OCI-LY3 (cell line): ENCODE results near the gene GRK3.
A peak's percentile ranks its signal among the peaks of the same experiment; 100 is the strongest.

Experiments
- H2AFZ ChIP-seq: fragments of 200-600, 300-600 bp; shearing (Covaris generic); 2 replicates; pipeline ENCODE4 v1.6.0; 2014; ENCODE audit warnings: antibody characterized with exemption, low read depth, low read length
- H3K27ac ChIP-seq: fragments of 200-600, 300-600 bp; sonication (generic); 2 replicates; pipeline ENCODE4 v1.5.1; 2014; ENCODE audit warnings: mild to moderate bottlenecking, low read length, moderate library complexity, mixed read lengths
- H3K27me3 ChIP-seq: fragments of 200-600, 300-600 bp; sonication (generic); 2 replicates; pipeline ENCODE4 v1.6.1; 2014; ENCODE audit warnings: low read depth, low read length, mixed read lengths
- H3K36me3 ChIP-seq: fragments of 200-600, 300-600 bp; sonication (generic); replicated peaks from 2 replicates; pipeline ENCODE3; 2014; ENCODE audit warnings: low read depth, low read length, mixed read lengths
- H3K4me1 ChIP-seq: fragments of 300-600, 200-600 bp; sonication (generic); 2 replicates; pipeline ENCODE4 v1.6.1; 2014; ENCODE audit warnings: low read length, mixed read lengths
- H3K4me2 ChIP-seq: fragments of 200-600, 300-600 bp; sonication (generic); 2 replicates; pipeline ENCODE4 v1.6.1; 2014; ENCODE audit warnings: low read length, mixed read lengths
- H3K4me3 ChIP-seq: fragments of 300-600, 200-600 bp; sonication (generic); 2 replicates; pipeline ENCODE4 v1.5.1; 2014; ENCODE audit warnings: antibody characterized with exemption, mild to moderate bottlenecking, low read length, moderate library complexity
- H3K79me2 ChIP-seq: fragments of 300-600, 200-600 bp; shearing (Covaris generic); 2 replicates; pipeline ENCODE4 v1.6.1; 2014; ENCODE audit warnings: mild to moderate bottlenecking, low read length, mixed read lengths
- H3K9ac ChIP-seq: fragments of 300-600, 200-600 bp; shearing (Covaris generic); 2 replicates; pipeline ENCODE4 v1.6.0; 2014; ENCODE audit warnings: mild to moderate bottlenecking, low read length, moderate library complexity
- H3K9me3 ChIP-seq: fragments of 200-600, 300-600 bp; shearing (Covaris generic); 2 replicates; pipeline ENCODE4 v1.6.1; 2014; ENCODE audit warnings: low read length, mixed read lengths; ENCODE audit not compliant: insufficient read depth
- H4K20me1 ChIP-seq: fragments of 200-600, 300-600 bp; sonication (generic); 2 replicates; pipeline ENCODE4 v1.6.1; 2016; ENCODE audit warnings: low read length, mixed read lengths; ENCODE audit not compliant: insufficient read depth
- EZH2phosphoT487 ChIP-seq: fragments of 200-600 bp; shearing (Covaris generic); IDR thresholded peaks from 2 replicates; pipeline ENCODE4 v1.6.1; 2018; ENCODE audit warnings: antibody characterized with exemption, mixed run types, low read depth
- TF ChIP-seq, protein P1 (sequence below): fragments of 200-600, 300-600 bp; sonication (generic); IDR thresholded peaks from 2 replicates; pipeline ENCODE4 v1.5.1; 2014; ENCODE audit warnings: antibody characterized with exemption, low read length, low read depth

Gene GRK3

DNA sequence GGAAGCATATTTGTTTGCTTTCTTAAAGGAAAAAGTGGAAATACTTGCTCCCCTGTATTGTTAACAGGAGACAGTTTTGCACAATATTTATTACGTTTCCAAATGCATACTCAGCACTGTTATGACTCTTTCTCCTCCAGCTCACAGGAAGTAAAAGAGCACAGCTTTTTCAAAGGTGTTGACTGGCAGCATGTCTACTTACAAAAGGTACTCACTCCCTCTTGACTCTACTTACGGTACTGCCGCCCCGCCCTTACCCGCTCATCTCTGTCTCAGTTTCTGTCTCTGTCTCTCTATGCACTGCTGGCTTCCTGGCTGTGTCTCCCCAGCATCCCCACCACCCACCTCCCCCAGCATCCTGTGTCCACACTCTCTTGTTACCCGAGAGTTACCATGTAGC lies 145.3 kb downstream of the GRK3 start:
- peak overlapping the region; percentile 33 for H3K4me3 ChIP-seq
- H3K27me3 ChIP-seq = no peaks in the 10 kb centered on the region
- no peaks in the 10 kb centered on the region for H3K9me3 ChIP-seq
- H4K20me1 ChIP-seq = no peaks in the 10 kb centered on the region
- H3K4me2 ChIP-seq = peak overlapping the region; percentile 59
- peaks cover 60% of the 10 kb centered on the region for H3K36me3 ChIP-seq
- TF ChIP-seq EZH2phosphoT487 = no peak
- TF ChIP-seq, protein P1, sequence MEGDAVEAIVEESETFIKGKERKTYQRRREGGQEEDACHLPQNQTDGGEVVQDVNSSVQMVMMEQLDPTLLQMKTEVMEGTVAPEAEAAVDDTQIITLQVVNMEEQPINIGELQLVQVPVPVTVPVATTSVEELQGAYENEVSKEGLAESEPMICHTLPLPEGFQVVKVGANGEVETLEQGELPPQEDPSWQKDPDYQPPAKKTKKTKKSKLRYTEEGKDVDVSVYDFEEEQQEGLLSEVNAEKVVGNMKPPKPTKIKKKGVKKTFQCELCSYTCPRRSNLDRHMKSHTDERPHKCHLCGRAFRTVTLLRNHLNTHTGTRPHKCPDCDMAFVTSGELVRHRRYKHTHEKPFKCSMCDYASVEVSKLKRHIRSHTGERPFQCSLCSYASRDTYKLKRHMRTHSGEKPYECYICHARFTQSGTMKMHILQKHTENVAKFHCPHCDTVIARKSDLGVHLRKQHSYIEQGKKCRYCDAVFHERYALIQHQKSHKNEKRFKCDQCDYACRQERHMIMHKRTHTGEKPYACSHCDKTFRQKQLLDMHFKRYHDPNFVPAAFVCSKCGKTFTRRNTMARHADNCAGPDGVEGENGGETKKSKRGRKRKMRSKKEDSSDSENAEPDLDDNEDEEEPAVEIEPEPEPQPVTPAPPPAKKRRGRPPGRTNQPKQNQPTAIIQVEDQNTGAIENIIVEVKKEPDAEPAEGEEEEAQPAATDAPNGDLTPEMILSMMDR = 0 out of 2 replicates have a peak, but pooled peaks have one; percentile 19
- H3K79me2 ChIP-seq = peaks cover 26% of the 10 kb centered on the region
- H2AFZ ChIP-seq = no peak overlapping the region
- peak overlapping the region; percentile 83 for H3K27ac ChIP-seq
- peaks cover 61% of the 10 kb centered on the region for H3K4me1 ChIP-seq
- H3K9ac ChIP-seq = peak overlapping the region; percentile 43; the same call in 1 of the 2 replicates

DNA sequence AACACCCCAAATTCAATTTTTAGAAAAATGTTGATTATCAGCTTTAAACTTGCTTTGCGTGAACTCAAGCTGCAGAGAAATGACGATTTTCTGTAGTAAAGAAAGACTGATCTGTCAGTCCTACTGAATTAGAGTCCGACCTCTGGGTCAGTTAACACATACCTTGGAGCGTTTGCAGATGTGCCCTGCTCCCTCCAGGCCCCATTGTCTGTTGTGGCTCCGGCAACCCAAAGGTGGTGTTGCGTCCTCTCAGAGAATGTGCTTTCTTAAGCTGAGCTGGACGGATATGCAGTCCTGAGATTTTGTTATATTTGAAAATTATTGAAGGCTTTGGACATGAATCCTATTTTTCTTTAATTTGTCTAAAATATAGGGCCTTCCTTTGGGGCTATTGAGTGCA lies 146.0 kb downstream of the GRK3 start:
- Histone ChIP-seq H3K27ac (peak overlapping the region; percentile 83), H3K4me3 (no peak overlapping the region), H3K36me3 (peaks cover 65% of the 10 kb centered on the region), H3K4me2 (peak overlapping the region; percentile 59; the same call in 1 of the 2 replicates), H3K79me2 (peaks cover 26% of the 10 kb centered on the region), H4K20me1 (no peaks in the 10 kb centered on the region), H3K9me3 (no peaks in the 10 kb centered on the region), H3K4me1 (peaks cover 56% of the 10 kb centered on the region), H3K9ac (peak overlapping the region; percentile 43; the same call in 1 of the 2 replicates), H2AFZ (no peak overlapping the region), H3K27me3 (no peaks in the 10 kb centered on the region)
- TF ChIP-seq, protein P1 = no peak
- TF ChIP-seq EZH2phosphoT487 = no peak

DNA sequence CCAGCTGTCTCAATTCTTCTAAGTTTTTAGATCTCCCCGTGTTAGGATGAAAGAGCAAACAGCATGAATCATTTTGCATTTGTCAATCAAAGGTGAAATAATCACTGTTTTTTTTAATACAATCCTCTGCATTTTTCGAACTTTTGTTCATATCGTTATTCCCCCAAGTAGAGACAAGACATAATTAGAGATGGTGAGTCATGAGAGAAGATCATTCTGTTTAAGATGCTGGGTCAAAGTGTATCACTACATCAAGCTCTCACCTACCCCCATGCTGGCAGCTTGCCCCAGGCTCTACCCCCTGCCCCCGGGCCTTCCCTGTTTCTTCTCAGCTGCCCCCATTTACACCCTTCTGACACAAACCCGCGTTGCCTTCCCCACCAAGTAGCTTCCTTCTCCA lies 147.0 kb downstream of the GRK3 start:
- H3K27ac ChIP-seq = no peak overlapping the region
- TF ChIP-seq, protein P1 = no peak
- no peak for TF ChIP-seq EZH2phosphoT487
- H4K20me1 ChIP-seq = no peaks in the 10 kb centered on the region
- H3K4me3 ChIP-seq = no peak overlapping the region
- H3K4me1 ChIP-seq = peaks cover 48% of the 10 kb centered on the region
- no peak overlapping the region for H3K9ac ChIP-seq
- H3K4me2 ChIP-seq = no peak overlapping the region
- no peaks in the 10 kb centered on the region for H3K9me3 ChIP-seq
- no peaks in the 10 kb centered on the region for H3K27me3 ChIP-seq
- peaks cover 18% of the 10 kb centered on the region for H3K79me2 ChIP-seq
- peaks cover 67% of the 10 kb centered on the region for H3K36me3 ChIP-seq
- no peak overlapping the region for H2AFZ ChIP-seq

DNA sequence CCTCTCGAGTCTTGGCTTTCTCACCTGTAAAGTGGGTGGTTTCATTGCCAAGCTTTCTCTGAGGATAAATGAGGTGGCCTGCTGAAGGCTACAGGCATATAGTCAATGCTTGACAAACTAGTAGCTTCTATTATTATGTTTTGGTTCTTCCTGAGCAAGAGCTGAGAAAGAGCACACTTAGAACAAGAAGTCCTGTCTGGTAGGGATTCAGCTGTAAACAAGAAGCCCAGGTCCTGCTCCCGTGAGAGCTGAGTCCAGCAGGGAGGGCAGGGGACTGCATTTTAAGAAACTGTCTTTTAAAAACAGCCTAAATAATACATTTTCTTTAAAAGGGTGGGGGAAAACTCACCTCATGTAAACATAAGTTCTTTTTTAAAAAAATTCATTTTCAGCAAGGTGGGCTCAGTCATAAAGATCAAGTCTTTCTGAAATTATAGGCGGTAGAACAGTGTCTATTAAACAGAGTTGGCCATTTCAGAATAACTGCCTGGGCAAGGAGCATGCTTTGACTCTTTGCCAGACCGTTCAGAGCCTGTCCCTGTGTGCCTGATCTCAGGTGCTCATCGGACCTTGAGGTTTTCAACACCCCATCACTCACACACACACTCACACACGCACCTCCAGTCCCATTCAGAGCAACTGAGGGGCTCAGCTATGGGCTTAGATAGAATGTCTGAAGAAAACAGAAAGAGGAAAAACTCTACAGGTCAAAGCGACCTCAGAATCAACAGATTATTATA lies 148.4 kb downstream of the GRK3 start:
- TF ChIP-seq, protein P1 = no peak
- TF ChIP-seq EZH2phosphoT487 = no peak
- H3K79me2 ChIP-seq = peaks cover 6% of the 10 kb centered on the region
- H3K4me2 ChIP-seq = no peak overlapping the region
- H4K20me1 ChIP-seq = no peaks in the 10 kb centered on the region
- H3K27me3 ChIP-seq = no peaks in the 10 kb centered on the region
- H3K4me3 ChIP-seq = no peak overlapping the region
- peak overlapping the region; percentile 11; the same call in 1 of the 2 replicates for H3K27ac ChIP-seq
- peaks cover 57% of the 10 kb centered on the region for H3K36me3 ChIP-seq
- no peak overlapping the region for H2AFZ ChIP-seq
- no peaks in the 10 kb centered on the region for H3K9me3 ChIP-seq
- H3K4me1 ChIP-seq = peaks cover 51% of the 10 kb centered on the region
- no peak overlapping the region for H3K9ac ChIP-seq
